Measurements from ENCODE around the gene TRAPPC3. TPM values are rescaled to one million over a fixed set of nuclear protein-coding genes. Genes with fewer than 3 reads are reported as not detected.

The TRAPPC3 gene
- total and polyA plus RNA-seq, 9 of the 15 experiments (the other 6 are each of a cell fraction or from before 2014, with no cell fraction given) = 20.6 to 141 (median 112) TPM

- no peak for TF ChIP-seq AFF1 (IDR thresholded peaks at IDR 0.05; ENCODE audit: low read depth in 1 of 2, partially characterized antibody in 2 of 2)
- TF ChIP-seq CEBPG (CRISPR knock-in tag; IDR thresholded peaks at IDR 0.05) = no peak
- TF ChIP-seq CEBPG (tag; conservative IDR thresholded peaks at IDR 0.05 in 1 of 2, IDR thresholded peaks at IDR 0.05 in 1 of 2) = no peak
- no peak for TF ChIP-seq ZNF140 (CRISPR knock-in tag; IDR thresholded peaks at IDR 0.05)
- no peak for TF ChIP-seq ZKSCAN3 (CRISPR knock-in tag; IDR thresholded peaks at IDR 0.05)
- no peak for TF ChIP-seq MYNN (IDR thresholded peaks at IDR 0.05)
- no peak for TF ChIP-seq MYNN (CRISPR knock-in tag; IDR thresholded peaks at IDR 0.05)
- TF ChIP-seq FOS (IDR thresholded peaks at IDR 0.05; ENCODE audit: extremely low read depth, insufficient read length) = no peak
- no peak for TF ChIP-seq BDP1 (IDR thresholded peaks at IDR 0.05; ENCODE audit: insufficient read depth, insufficient read length)
- TF ChIP-seq MCM5 (IDR thresholded peaks at IDR 0.05; ENCODE audit: low read depth) = no peak
These were observed 11.5 kb downstream of the TRAPPC3 start (continued) for GRCh38 chr1:36137776-36138175.

Data from K562 (cell line).